Mammary epithelial cell (primary cell): ENCODE results near the gene GPHB5.

Experiments
- EZH2 ChIP-seq: IDR thresholded peaks from 2 replicates; pipeline ENCODE4 v1.6.1; 2012; ENCODE audit warnings: low read length, inconsistent platforms, borderline replicate concordance
- TF ChIP-seq, protein P1 (sequence below), 2 donors: IDR thresholded peaks in 1 of 2; conservative IDR thresholded peaks in 1 of 2; 2 replicates each; pipeline ENCODE4 v1.5.1; 2011 to 2012; ENCODE audit warnings: inconsistent platforms in 2 of 2, low read length in 2 of 2, mild to moderate bottlenecking in 2 of 2, control low read depth in 1 of 2, low read depth in 1 of 2; ENCODE audit not compliant: insufficient read depth in 1 of 2; ENCODE audit errors: extremely low read depth in 1 of 2

DNA sequence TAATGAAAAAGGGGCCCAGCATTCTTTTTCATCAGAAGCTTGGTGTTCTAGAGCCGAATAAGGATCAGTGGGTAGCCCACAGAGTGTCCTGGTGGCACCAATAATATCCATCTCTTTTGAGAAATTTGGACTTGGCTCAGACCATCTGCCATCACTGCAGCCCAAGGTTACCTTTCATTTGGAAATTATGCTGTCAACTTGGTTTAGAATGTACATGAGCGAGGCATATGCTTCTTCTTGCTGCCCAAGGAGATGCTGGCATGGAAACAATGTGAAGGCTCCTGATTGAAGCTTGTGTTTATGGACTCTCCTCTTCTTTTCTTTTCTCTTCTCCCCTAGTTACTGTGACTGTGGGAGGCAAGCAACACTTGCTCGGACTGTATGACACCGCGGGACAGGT is 50.0 kb downstream of the GPHB5 start:
- TF ChIP-seq, protein P1, sequence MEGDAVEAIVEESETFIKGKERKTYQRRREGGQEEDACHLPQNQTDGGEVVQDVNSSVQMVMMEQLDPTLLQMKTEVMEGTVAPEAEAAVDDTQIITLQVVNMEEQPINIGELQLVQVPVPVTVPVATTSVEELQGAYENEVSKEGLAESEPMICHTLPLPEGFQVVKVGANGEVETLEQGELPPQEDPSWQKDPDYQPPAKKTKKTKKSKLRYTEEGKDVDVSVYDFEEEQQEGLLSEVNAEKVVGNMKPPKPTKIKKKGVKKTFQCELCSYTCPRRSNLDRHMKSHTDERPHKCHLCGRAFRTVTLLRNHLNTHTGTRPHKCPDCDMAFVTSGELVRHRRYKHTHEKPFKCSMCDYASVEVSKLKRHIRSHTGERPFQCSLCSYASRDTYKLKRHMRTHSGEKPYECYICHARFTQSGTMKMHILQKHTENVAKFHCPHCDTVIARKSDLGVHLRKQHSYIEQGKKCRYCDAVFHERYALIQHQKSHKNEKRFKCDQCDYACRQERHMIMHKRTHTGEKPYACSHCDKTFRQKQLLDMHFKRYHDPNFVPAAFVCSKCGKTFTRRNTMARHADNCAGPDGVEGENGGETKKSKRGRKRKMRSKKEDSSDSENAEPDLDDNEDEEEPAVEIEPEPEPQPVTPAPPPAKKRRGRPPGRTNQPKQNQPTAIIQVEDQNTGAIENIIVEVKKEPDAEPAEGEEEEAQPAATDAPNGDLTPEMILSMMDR (conservative IDR thresholded peaks at IDR 0.05 in 1 of 2, IDR thresholded peaks at IDR 0.05 in 1 of 2; ENCODE audit: extremely low read depth in 1 of 2, insufficient read depth in 1 of 2, low read depth in 1 of 2, low read length in 2 of 2): no peak
- no peak for TF ChIP-seq EZH2
